ENCODE results near the gene OR5J2. TPM values are rescaled to one million over a fixed set of nuclear protein-coding genes. Genes with fewer than 3 reads are reported as not detected.
"Not testable (repeated sequence)": the region's sequence is repeated elsewhere in the genome, so short reads cannot be mapped to it uniquely, and the experiment has no call there.

OR5J2 gene
- total RNA-seq, 4 donors from 2014 or later, result not detected

DNA sequence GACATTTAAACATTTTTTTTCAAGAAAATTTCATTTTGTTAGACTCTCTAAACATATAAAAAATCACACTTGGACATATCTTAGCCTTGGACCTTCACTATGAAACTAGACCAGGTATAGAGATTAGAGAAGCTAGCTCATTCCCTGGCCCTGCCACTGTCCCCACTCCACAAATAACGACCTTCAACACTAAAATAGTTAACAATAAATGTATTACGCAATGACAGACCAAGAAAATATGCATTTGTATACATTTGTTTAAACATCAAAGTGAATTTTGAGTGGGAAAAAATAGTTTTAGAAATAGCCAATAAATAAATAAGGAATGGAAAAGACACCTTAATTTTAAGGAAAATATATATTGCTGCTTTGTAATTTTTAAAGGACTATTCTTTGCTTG, 20.9 kb downstream of the OR5J2 start:
- intact Hi-C loops (cut with DNase I), result no loop called here

DNA sequence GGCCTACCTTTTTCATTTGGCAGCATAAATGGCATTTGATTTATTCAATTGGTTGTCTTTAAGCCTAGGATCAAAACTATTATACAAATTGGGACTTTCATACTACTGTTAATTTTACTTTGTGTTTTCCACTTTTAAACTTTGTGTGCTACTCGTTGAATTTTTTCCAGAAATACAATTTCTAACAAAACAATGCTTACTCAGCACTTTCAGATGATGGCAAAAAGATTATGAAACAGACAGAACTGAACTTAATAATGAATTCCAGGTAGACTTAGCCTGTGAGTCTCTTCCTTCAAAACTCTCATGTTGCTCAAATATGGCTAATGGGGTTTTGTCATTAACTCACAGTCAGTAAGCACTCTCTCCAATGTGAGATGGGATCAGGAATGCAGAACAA, 31.4 kb downstream of the OR5J2 start:
- H3K27me3 ChIP-seq, result no peaks in the 10 kb centered on the region
- intact Hi-C loops (cut with DNase I), result no loop called here
- no peak overlapping the region for H3K27ac ChIP-seq
- peaks cover 0 to 5% (median 0%) of the 10 kb centered on the region in 3 donors for H3K9me3 ChIP-seq
- H3K36me3 ChIP-seq, result no peaks in the 10 kb centered on the region
- DNase-seq, result no peak
- no peaks in the 10 kb centered on the region for H3K4me1 ChIP-seq
- 29 to 31% methylated on average over 1 of the region's 1 CpG for WGBS, 2 donors
- TF ChIP-seq, protein P1, sequence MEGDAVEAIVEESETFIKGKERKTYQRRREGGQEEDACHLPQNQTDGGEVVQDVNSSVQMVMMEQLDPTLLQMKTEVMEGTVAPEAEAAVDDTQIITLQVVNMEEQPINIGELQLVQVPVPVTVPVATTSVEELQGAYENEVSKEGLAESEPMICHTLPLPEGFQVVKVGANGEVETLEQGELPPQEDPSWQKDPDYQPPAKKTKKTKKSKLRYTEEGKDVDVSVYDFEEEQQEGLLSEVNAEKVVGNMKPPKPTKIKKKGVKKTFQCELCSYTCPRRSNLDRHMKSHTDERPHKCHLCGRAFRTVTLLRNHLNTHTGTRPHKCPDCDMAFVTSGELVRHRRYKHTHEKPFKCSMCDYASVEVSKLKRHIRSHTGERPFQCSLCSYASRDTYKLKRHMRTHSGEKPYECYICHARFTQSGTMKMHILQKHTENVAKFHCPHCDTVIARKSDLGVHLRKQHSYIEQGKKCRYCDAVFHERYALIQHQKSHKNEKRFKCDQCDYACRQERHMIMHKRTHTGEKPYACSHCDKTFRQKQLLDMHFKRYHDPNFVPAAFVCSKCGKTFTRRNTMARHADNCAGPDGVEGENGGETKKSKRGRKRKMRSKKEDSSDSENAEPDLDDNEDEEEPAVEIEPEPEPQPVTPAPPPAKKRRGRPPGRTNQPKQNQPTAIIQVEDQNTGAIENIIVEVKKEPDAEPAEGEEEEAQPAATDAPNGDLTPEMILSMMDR (IDR thresholded peaks at IDR 0.05), result no peak
- no peak for TF ChIP-seq POLR2A (IDR thresholded peaks at IDR 0.05)
- H3K4me3 ChIP-seq, result no peak overlapping the region

More for the DNA sequence above, 20.9 kb downstream of the OR5J2 start:
- no peak overlapping the region for H3K27ac ChIP-seq
- no peaks in the 10 kb centered on the region for H3K9me3 ChIP-seq
- no peaks in the 10 kb centered on the region for H3K27me3 ChIP-seq
- no peak for DNase-seq
- H3K4me3 ChIP-seq, result no peak overlapping the region
- no peaks in the 10 kb centered on the region for H3K4me1 ChIP-seq
- 51 to 54% methylated on average over 2 of the region's 2 CpGs for WGBS, 2 donors
- TF ChIP-seq, protein P1 (IDR thresholded peaks at IDR 0.05), result no peak
- TF ChIP-seq POLR2A (IDR thresholded peaks at IDR 0.05), result no peak
- no peaks in the 10 kb centered on the region for H3K36me3 ChIP-seq

DNA sequence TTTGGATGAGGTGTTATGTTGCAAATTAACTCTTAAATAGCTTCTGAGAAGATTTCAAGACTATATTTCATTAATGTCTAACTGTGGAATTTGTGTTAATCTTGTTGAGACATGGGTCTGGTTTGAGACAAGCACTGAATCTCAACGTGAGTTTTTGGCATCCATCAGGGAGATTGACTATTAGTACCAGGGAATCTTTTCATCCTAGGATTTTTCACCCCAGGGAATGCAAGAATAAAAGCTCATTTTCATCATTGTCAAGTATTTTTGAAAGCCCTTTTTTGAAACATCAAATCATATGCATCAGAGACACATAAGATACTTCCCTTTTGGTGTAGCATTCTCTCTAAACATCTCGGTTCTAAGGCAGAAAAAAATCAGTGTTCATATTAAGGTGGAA, 38.1 kb downstream of the OR5J2 start:
- Histone ChIP-seq H3K27me3 (no peaks in the 10 kb centered on the region), H3K4me1 (no peaks in the 10 kb centered on the region), H3K9me3 (peaks cover 0 to 14% (median 4%) of the 10 kb centered on the region in 3 donors), H3K36me3 (no peaks in the 10 kb centered on the region), H3K4me3 (no peak overlapping the region), H3K27ac (no peak overlapping the region)
- TF ChIP-seq, protein P1 (IDR thresholded peaks at IDR 0.05), result no peak
- no peak for TF ChIP-seq POLR2A (IDR thresholded peaks at IDR 0.05)
- DNase-seq, result no peak
- 52 to 55% methylated on average over 2 of the region's 2 CpGs for WGBS, 2 donors
- intact Hi-C loops (cut with DNase I), result no loop called here

DNA sequence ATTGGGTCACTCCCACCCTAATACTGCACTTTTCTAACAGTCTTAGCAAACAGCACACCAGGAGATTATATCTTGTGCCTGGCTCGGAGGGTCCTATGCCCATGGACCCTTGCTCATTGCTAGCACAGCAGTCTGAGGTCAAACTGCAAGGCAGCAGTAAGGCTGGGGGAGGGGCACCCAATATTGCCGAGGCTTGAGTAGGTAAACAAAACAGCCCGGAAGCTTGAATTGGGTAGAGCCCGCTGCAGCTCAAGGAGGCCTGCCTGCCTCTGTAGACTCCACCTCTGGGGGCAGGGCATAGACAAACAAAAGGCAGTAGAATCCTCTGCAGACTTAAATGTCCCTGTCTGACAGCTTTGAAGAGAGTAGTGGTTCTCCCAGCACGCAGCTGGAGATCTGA, 43.3 kb downstream of the OR5J2 start:
- intact Hi-C loops (cut with DNase I); H3K4me1 ChIP-seq; H3K36me3 ChIP-seq; H3K27me3 ChIP-seq; DNase-seq; H3K4me3 ChIP-seq; H3K27ac ChIP-seq: not testable (repeated sequence)
- H3K9me3 ChIP-seq, result peaks cover 0 to 19% (median 4%) of the 10 kb centered on the region in 3 donors
- 17 to 55% methylated on average over 1 to 2 of the region's 5 CpGs for WGBS, 2 donors

Other genes starting within 250 kb of the OR5J2 start
- gene OR5I1, start 240.2 kb upstream of the OR5J2 start, total RNA-seq, result not detected
- gene OR10AG1, start 206.7 kb upstream of the OR5J2 start, total RNA-seq, result not detected
- gene OR5F1, start 182.0 kb upstream of the OR5J2 start, total RNA-seq, result not detected
- not detected for gene OR5AS1, start 149.0 kb upstream of the OR5J2 start, total RNA-seq
- not detected for gene OR8I2, start 83.3 kb upstream of the OR5J2 start, total RNA-seq
- gene OR8H2, start 72.9 kb upstream of the OR5J2 start, total RNA-seq, result not detected
- gene OR8H3, start 54.2 kb upstream of the OR5J2 start, total RNA-seq, result not detected
- not detected for gene OR8J3, start 36.4 kb upstream of the OR5J2 start, total RNA-seq
- not detected for gene OR8K5, start 16.3 kb upstream of the OR5J2 start, total RNA-seq
- not detected for gene OR5T2, start 57.6 kb downstream of the OR5J2 start, total RNA-seq
- gene OR5T3, start 75.6 kb downstream of the OR5J2 start, total RNA-seq, result not detected
- gene OR5T1, start 97.5 kb downstream of the OR5J2 start, total RNA-seq, result not detected
- not detected for gene OR8H1, start 115.6 kb downstream of the OR5J2 start, total RNA-seq
- not detected for gene OR8K3, start 138.5 kb downstream of the OR5J2 start, total RNA-seq
- gene OR8K1, start 169.4 kb downstream of the OR5J2 start, total RNA-seq, result not detected
- not detected for gene OR8J1, start 177.7 kb downstream of the OR5J2 start, total RNA-seq
- not detected for gene OR8U1, start 199.0 kb downstream of the OR5J2 start, total RNA-seq
- not detected for gene OR5AL1, start 236.1 kb downstream of the OR5J2 start, total RNA-seq

All from esophagus squamous epithelium (tissue), 5 donors.